ENCODE data around the gene KCNH1. TPM values are rescaled to one million over a fixed set of nuclear protein-coding genes. Genes with fewer than 3 reads are reported as not detected.

The KCNH1 gene
- total and polyA plus RNA-seq, 4 donors = not detected

GRCh38 chr1:210801501-210801900 lies 332.4 kb downstream of the KCNH1 start:
- Histone ChIP-seq H3K27me3 (ENCODE audit: control insufficient read depth in 4 of 4, insufficient read depth in 4 of 4, low read length in 3 of 4) (no peaks in the 10 kb centered on the region), H3K36me3 (ENCODE audit: control insufficient read depth in 4 of 4, insufficient read depth in 3 of 4, low read depth in 1 of 4, low read length in 3 of 4) (no peaks in the 10 kb centered on the region), H3K27ac (ENCODE audit: low read depth in 1 of 2, low read length in 2 of 2) (no peak overlapping the region), H3K4me3 (ENCODE audit: low read depth in 1 of 3, low read length in 3 of 3) (no peak overlapping the region), H3K9ac (ENCODE audit: low read depth in 1 of 2, low read length in 2 of 2) (no peak overlapping the region), H3K4me1 (ENCODE audit: control insufficient read depth in 4 of 4, insufficient read depth in 4 of 4, low read length in 3 of 4) (no peaks in the 10 kb centered on the region), H3K9me3 (ENCODE audit: control insufficient read depth in 4 of 4, low read length in 3 of 4) (no peaks in the 10 kb centered on the region)
- DNase-seq (ENCODE audit: low spot score) = no peak
- no peak for TF ChIP-seq TAF1 (conservative IDR thresholded peaks at IDR 0.05)
- no peak for TF ChIP-seq ZBTB33 (IDR thresholded peaks at IDR 0.05)
- TF ChIP-seq HNF4A (conservative IDR thresholded peaks at IDR 0.05) = no peak
- no peak for TF ChIP-seq FOXA2 (IDR thresholded peaks at IDR 0.05)
- no peak for TF ChIP-seq MAX (IDR thresholded peaks at IDR 0.05)
- WGBS = 93% methylated on average over 4 of the region's 4 CpGs

GRCh38 chr1:210800756-210801155 lies 333.2 kb downstream of the KCNH1 start:
- no peaks in the 10 kb centered on the region for H3K4me1 ChIP-seq (ENCODE audit: control insufficient read depth in 4 of 4, insufficient read depth in 4 of 4, low read length in 3 of 4)
- no peak for TF ChIP-seq GABPA (IDR thresholded peaks at IDR 0.05 in 1 of 2, conservative IDR thresholded peaks at IDR 0.05 in 1 of 2)
- TF ChIP-seq FOXA2 (IDR thresholded peaks at IDR 0.05) = no peak
- TF ChIP-seq REST (IDR thresholded peaks at IDR 0.05) = no peak
- TF ChIP-seq TAF1 (conservative IDR thresholded peaks at IDR 0.05) = no peak
- no peak for TF ChIP-seq YY1 (IDR thresholded peaks at IDR 0.05)
- TF ChIP-seq NR2F2 (IDR thresholded peaks at IDR 0.05) = no peak
- no peak for TF ChIP-seq FOXA1 (IDR thresholded peaks at IDR 0.05)
- no peak for TF ChIP-seq MAX (IDR thresholded peaks at IDR 0.05)
- H3K4me3 ChIP-seq (ENCODE audit: low read depth in 1 of 3, low read length in 3 of 3) = no peak overlapping the region
- no peak overlapping the region for H3K27ac ChIP-seq (ENCODE audit: low read depth in 1 of 2, low read length in 2 of 2)
- no peaks in the 10 kb centered on the region for H3K27me3 ChIP-seq (ENCODE audit: control insufficient read depth in 4 of 4, insufficient read depth in 4 of 4, low read length in 3 of 4)
- no peaks in the 10 kb centered on the region for H3K9me3 ChIP-seq (ENCODE audit: control insufficient read depth in 4 of 4, low read length in 3 of 4)
- no peak overlapping the region for H3K9ac ChIP-seq (ENCODE audit: low read depth in 1 of 2, low read length in 2 of 2)
- DNase-seq (ENCODE audit: low spot score) = no peak
- WGBS = 76% methylated on average over 3 of the region's 3 CpGs
- H3K36me3 ChIP-seq (ENCODE audit: control insufficient read depth in 4 of 4, insufficient read depth in 3 of 4, low read depth in 1 of 4, low read length in 3 of 4) = no peaks in the 10 kb centered on the region

GRCh38 chr1:210800301-210800700 lies 333.6 kb downstream of the KCNH1 start:
- no peaks in the 10 kb centered on the region for H3K27me3 ChIP-seq (ENCODE audit: control insufficient read depth in 4 of 4, insufficient read depth in 4 of 4, low read length in 3 of 4)
- no peaks in the 10 kb centered on the region for H3K36me3 ChIP-seq (ENCODE audit: control insufficient read depth in 4 of 4, insufficient read depth in 3 of 4, low read depth in 1 of 4, low read length in 3 of 4)
- 77% methylated on average over 4 of the region's 4 CpGs for WGBS
- no peaks in the 10 kb centered on the region for H3K9me3 ChIP-seq (ENCODE audit: control insufficient read depth in 4 of 4, low read length in 3 of 4)
- no peak overlapping the region for H3K9ac ChIP-seq (ENCODE audit: low read depth in 1 of 2, low read length in 2 of 2)
- no peaks in the 10 kb centered on the region for H3K4me1 ChIP-seq (ENCODE audit: control insufficient read depth in 4 of 4, insufficient read depth in 4 of 4, low read length in 3 of 4)
- H3K27ac ChIP-seq (ENCODE audit: low read depth in 1 of 2, low read length in 2 of 2) = no peak overlapping the region
- no peak for DNase-seq (ENCODE audit: low spot score)
- TF ChIP-seq ATF3 (IDR thresholded peaks at IDR 0.05) = no peak
- no peak for TF ChIP-seq TAF1 (conservative IDR thresholded peaks at IDR 0.05)
- TF ChIP-seq JUND (IDR thresholded peaks at IDR 0.05) = no peak
- TF ChIP-seq CTCF (IDR thresholded peaks at IDR 0.05; ENCODE audit: low read depth, low read length, missing input control) = no peak
- H3K4me3 ChIP-seq (ENCODE audit: low read depth in 1 of 3, low read length in 3 of 3) = no peak overlapping the region
